ENCODE measurements around the gene RBFOX1. TPM values are rescaled to one million over a fixed set of nuclear protein-coding genes. Genes with fewer than 3 reads are reported as not detected.

RBFOX1 gene
- total and polyA plus RNA-seq, 11 donors, result 13.4 to 68.1 (median 48.2) TPM

GRCh38 chr16:7506363-7506762 is 173.7 kb downstream of the RBFOX1 start:
- Histone ChIP-seq H3K36me3 (no peaks in the 10 kb centered on the region), H3K4me1 (peaks cover 0 to 31% (median 2%) of the 10 kb centered on the region in 12 donors), H3K27me3 (no peaks in the 10 kb centered on the region), H3K9me3 (peaks cover 0 to 4% (median 0%) of the 10 kb centered on the region in 12 donors), H3K27ac (no peak overlapping the region), H3K4me3 (no peak overlapping the region)
- WGBS, 4 donors, result 73 to 83% (median 78%) methylated on average over 5 of the region's 5 CpGs
- intact Hi-C loops (cut with DNase I), result no loop called here
- ATAC-seq (no peak), DNase-seq (no peak)
- TF ChIP-seq CTCF (IDR thresholded peaks at IDR 0.05), result no peak
- TF ChIP-seq POLR2A (IDR thresholded peaks at IDR 0.05), result no peak

GRCh38 chr16:7508656-7509055 is 176.0 kb downstream of the RBFOX1 start:
- ATAC-seq, result no peak
- Histone ChIP-seq H3K36me3 (no peaks in the 10 kb centered on the region), H3K27me3 (no peaks in the 10 kb centered on the region), H3K9me3 (peaks cover 0 to 4% (median 0%) of the 10 kb centered on the region in 12 donors), H3K27ac (no peak overlapping the region), H3K4me1 (peaks cover 0 to 16% (median 1%) of the 10 kb centered on the region in 12 donors), H3K4me3 (no peak overlapping the region)
- no peak for TF ChIP-seq CTCF (IDR thresholded peaks at IDR 0.05)
- no peak for TF ChIP-seq POLR2A (IDR thresholded peaks at IDR 0.05)
- WGBS, 4 donors, result 64 to 70% (median 66%) methylated on average over 3 of the region's 3 CpGs
- intact Hi-C loops (cut with DNase I), result no loop called here
- no peak for DNase-seq

- no peak for ATAC-seq
- intact Hi-C loops (cut with DNase I), result no loop called here
- 77 to 87% (median 82%) methylated on average over 23 of the region's 23 CpGs for WGBS, 4 donors
These were observed 177.4 kb downstream of the RBFOX1 start for GRCh38 chr16:7509963-7510601.

More at GRCh38 chr16:7509963-7510601, 177.4 kb downstream of the RBFOX1 start:
- Histone ChIP-seq H3K27ac (no peak overlapping the region), H3K27me3 (no peaks in the 10 kb centered on the region), H3K4me1 (peaks cover 0 to 5% (median 0%) of the 10 kb centered on the region in 12 donors), H3K4me3 (no peak overlapping the region), H3K9me3 (peaks cover 0 to 4% (median 0%) of the 10 kb centered on the region in 12 donors), H3K36me3 (no peaks in the 10 kb centered on the region)
- TF ChIP-seq POLR2A (IDR thresholded peaks at IDR 0.05), result no peak
- no peak for TF ChIP-seq CTCF (IDR thresholded peaks at IDR 0.05)
- DNase-seq, result no peak

All from heart left ventricle (tissue), 16 donors.